ENCODE measurements around the gene NT5DC3. TPM values are rescaled to one million over a fixed set of nuclear protein-coding genes. Genes with fewer than 3 reads are reported as not detected.

The NT5DC3 gene
- 11.0 TPM for total RNA-seq

DNA sequence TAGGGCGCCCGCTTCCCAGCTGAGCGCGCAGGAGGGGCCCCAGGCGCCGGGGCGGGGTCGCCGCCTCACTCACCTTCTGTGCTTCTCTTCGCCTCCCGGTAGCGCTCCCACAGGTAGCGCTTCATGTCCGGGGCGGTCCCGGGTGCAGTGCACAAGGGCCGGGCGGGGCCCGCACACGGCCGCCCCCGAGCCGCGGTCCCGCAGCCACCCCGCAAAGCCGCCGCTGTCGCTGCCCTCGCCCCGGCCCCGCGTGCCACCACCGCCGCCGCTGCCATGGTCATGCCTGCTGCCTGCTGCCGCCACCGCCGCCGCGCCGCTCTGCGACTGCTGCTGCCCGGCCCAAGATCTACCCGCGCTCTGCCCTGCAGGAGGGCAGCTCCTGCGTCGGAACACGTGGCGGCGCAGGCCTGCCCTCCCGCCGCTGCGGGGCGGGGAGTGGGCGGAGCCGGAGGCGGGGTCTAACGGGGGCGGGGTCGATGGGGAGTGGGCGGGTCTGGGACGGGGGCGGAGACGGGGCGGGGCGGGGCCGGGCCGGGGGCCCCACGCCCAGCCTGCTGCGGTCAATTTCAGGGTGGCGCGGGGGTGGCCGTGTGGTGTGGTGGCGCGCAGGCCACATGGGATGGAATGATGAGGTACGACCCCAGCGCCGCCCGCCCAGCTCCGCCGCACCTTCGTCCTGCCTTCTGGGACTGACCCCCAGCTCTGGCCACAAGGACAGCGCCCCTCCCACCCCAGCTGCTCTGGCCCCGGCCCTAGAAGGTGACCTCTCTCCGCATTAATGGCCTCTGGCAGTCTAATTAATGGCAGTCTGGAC is at the start of gene NT5DC3:
Gene NT5DC3 (minus strand): TSS at position 359 of the 814 bp plus-strand sequence. CDS start 78 bp downstream, at position 281.
- DNase-seq (ENCODE audit: low spot score): peak; percentile 89

DNA sequence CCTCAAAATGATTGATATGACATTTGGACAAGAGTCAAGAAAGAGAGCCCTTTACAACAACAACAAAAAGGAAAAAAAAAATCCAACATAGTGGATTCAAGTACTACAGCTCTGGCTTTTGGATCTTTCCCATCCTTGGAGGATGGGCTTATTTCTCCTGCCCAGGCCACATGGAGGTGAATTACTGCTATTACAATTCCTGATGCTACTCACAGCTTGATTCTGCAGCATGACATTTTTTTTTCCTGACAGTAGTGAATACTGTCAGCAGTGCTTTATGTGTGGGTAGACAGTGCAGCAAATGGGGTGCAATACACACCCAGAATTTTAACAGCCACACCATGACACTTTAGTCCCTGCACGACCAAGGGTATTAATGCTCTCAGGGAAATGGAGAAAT is 46.7 kb upstream of the NT5DC3 start:
- DNase-seq (ENCODE audit: low spot score): no peak

DNA sequence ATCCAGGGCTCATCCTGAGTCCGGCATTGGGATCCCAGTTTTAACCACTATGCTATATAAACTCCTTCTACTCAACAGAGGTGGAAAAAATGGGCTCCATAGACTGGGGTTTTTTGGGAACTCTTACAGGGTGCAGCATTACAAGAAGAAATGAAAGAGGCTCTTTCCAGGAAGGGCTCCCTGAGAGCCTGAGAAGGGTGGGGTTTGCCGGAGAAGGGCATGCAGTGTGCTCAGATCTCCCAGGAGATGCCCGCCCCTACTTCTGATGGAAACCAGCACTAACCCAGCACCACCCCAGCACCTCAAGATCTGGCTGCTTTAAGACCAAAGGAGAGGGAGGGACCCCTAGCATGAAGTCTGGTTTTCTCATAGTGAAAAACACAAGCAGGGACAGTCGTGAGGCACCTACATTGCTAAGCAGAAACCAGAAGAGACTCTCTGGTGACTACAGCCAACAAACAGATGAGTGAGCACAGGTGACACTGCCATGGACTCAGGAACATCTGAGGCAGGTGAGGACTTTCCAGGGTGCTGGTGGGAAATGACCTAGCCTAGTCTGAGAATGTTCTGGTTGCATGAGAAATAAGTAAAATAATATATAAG is 45.3 kb upstream of the NT5DC3 start:
- no peak for DNase-seq (ENCODE audit: low spot score)

DNA sequence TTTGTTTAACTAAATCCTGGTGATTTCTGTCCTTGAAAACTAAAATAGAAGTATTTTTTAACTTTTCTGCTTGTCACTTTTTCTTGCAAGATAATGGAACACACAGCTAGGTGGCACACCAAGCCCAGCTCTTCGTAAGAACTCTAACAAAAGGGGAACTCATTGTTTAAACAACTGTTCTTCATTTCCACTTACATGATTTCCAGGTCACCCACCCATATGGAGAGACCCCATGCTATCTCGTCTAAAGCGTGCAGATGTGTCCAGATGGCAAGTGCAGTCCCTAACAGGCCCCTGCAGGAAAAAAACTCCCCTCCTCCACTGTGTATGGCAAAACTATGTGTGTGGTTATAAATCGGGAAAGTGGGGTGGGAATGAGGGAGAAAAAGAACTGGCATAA is 43.3 kb upstream of the NT5DC3 start:
- no peak for DNase-seq (ENCODE audit: low spot score)

DNA sequence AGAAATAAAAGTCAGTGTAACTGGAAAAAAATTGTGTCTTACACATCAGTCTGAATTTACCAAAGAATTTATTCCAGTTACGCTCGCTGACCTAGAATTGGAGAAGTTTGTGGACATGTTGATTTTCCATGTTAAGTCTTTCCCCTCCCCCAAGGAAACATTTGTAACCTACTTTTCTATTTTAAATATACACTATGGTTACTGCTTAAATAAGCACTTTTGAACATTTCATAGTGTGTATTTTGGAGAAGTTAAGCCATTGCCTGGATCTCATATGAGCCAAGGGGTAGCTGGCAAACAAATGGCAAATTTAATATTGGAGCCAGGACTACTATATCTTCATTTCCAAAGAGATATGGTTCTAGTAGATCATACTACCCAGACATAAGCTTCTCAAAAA is 42.9 kb upstream of the NT5DC3 start:
- DNase-seq (ENCODE audit: low spot score): no peak

DNA sequence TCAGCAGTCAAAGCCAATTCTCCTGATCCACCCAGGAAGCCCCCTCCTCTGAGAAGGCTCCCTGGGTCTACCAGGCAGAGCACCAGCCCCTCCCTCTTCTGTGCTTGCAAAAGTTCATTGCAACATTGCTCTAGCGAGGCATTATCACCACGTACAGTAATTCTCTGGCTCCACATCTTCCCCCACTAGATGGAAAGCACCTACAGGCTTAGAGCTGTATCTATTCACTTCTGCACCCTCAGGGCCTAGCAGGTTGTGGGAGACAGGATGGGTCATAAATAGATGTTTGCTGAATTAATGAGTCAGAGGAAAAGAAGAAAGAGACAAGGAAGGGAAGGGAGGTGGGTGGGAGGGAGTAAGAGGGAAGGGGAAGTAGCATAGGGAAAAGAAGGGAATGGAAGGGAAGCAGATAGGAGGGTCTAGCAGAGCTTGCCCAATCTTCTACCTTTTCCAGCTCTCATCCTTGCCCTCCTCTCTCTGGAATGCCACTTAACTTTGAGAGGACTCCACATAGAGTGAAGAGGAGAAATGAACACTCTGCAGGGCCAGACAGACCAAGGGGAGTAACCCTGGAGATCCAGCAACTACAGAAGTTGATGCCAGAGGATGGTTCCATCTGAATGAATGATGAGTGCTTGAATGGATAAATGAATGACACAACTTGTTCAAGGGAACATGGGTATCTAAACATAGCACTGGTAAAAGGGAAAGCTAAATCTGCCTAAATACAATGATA is 42.0 kb upstream of the NT5DC3 start:
- no peak for DNase-seq (ENCODE audit: low spot score)

DNA sequence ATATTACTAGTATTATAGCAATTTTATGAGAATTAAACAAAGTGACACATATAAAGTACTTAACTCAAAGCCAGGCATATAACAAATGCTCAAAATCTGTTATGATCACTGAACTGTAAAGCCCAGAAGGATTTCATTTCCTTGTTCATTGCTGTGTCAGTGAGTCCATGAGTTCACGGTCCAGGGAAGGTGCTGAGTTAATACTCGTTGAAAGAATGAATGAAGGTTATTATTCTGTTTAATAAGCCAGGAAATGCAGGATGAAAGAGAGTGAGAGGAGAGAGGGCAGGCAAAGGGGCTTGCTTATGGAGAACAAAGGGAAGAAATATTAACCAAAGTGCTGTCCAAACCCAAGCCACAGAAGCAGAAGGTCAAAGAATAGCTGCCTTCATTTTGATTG is 40.2 kb upstream of the NT5DC3 start:
- no peak for DNase-seq (ENCODE audit: low spot score)

DNA sequence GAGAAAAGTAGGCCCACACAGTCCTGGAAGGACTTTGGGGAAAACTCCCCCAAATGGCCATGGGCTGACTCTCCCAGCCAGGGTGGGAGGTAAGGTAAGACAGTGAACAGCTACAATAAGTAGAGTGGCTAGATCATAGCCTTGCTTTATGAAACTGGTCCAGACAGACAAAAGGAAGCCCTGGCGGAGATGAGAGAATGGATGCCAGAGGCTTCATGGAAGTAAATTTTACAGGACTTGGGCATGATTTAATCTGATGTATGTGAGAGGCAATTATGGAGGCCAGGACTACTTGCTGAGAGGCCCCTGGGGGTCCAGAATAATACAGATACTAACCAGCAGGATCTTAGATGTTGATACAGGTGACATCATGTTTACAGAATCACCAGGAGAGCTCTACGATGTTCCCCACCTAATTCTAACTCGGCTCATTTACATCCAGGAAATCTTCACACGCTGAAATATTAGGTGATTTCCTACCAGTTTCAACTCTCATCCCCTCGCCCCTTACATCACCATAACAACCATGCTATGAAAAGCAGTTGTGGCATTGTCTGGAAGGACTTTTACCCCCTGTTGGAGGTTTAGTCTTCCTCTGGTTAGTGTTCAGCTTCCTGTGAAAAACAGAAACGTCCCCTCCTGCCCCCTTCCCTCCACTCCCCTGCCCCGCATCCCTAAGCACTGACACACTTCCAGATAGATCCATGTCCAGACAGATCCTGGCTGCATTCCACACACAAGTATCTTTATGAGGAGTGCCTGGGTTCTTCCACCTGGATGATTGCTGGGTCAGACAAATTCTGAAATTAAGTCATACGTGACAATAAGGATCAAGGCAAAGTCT is 39.5 kb upstream of the NT5DC3 start:
- DNase-seq (ENCODE audit: low spot score): no peak

DNA sequence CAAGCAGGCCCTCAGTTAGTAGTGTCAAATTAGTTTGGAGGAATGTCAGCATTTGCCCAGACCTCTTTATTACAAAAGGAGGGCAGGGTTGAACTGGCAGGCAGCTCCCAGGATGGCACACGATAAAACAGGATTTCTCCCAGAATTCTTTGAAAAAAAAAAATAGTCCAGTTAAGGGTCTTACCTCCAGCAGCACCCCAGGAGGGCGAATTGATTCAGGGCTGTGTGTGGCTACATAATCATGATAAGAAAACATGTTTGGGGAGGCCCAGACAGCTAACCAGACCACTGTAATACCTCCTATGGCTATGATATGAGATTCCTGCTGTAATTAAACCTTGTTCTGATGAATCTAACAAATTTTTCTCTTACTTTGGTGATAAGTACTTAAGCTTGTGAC is 38.8 kb upstream of the NT5DC3 start:
- no peak for DNase-seq (ENCODE audit: low spot score)

DNA sequence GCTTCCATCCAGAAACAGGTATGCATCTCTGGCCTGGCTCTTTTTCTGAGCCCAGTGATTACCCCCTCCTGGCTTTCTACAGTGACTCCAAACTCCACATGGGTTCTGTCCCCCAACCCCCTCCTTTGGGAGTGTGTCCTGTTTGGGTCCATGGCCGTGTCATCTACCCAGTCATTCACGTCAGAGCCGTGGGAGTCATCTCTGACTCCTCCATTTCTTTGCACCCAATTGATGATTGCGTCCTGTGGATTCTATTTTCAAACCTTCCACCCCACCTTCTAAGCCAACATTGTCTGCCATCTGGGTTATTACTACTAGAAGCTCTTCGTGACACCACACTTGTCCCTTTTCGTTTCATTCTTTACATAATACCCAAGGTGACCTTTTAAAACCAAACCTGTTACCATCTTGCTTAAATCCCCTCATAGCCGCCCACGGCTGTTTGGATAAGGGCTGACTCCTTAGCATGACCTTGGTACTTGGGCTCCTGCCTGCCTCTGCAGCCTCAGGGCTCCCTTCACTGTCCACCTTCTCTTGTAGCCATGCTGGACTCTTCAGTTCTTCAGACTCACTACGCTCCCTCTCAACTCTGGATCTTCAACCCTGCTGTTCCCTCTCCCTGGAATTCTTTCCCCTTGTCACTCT is 38.1 kb upstream of the NT5DC3 start:
- no peak for DNase-seq (ENCODE audit: low spot score)

DNA sequence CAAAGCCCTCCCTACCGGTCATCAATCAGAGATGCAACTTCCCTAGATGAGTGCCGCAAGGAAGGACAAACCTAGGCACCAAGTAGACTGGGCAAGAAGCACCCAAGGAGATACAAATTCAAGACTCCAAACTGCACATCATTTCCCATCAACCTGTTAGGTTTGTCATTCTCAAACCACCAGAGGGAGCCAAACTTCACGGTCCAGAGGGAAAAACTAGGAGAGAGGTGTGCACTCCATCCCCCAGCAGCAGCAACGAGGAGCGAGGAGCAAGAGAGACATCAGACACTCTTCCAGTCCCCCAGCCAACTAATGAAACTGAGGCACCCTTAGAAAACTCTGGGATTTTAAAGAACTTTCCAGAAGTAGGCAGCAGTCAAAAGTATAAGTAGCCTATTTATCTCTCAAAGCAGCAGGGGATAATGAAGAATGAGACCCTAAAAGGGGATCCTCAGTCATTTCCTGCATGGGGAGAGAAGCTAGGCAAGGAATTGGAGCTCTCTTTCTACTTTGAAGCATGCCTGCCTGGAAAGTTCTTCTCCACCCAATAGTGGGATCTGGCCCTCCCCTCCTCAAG is 37.0 kb upstream of the NT5DC3 start:
- DNase-seq (ENCODE audit: low spot score): peak; percentile 64

DNA sequence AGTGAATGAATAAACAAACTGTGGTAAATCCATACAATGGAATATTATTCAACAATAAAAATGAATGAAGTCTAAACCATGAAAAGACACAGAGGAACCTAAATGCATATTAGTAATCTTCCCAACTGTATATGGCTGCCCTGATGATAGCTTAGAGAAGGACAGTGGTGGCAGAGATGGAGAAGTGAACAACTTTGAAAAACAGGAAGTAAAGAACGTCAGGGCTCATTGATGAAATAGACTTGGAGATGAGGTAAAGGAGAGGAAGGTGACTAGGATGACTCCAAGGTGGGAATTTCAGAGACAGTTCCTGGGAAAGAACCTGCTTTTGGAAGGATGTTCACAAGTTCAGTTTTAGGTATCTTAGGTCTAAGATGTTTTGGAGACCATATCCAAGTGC is 36.3 kb upstream of the NT5DC3 start:
- no peak for DNase-seq (ENCODE audit: low spot score)

DNA sequence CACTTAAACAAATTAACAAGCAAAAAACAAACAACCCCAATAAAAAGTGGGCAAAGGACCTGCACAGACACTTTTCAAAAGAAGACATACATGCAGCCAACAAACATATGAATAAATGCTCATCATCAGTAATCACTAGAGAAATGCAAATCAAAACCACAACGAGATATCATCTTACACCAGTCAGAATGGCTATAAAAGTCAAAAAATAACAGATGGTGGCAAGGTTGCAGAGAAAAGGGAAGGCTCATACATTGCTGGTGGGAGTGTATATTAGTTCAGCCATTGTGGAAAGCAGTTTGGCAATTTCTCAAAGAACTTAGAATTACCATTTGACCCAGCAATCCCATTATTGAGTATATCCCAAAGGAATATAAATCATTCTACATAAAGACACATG is 34.6 kb upstream of the NT5DC3 start:
- DNase-seq (ENCODE audit: low spot score): no peak

DNA sequence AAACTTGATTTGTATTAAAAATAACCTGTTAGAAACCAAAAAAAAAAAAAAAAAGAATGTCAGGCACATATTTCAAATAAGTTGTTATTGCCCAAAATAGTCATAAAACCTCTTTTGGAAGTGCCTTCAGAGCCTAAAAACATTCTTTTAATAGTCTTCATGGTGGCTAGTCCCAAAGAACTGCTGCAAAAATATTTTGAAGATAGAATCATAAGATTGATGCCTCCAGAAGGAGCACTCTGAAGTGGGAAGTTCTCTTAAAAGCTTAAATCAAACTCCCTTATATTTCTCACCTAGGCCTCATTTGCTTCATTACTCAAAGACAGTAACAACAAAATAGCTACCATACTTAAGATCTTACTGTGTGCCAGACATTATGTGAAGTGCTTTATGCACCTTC is 27.2 kb upstream of the NT5DC3 start:
- no peak for DNase-seq (ENCODE audit: low spot score)

DNA sequence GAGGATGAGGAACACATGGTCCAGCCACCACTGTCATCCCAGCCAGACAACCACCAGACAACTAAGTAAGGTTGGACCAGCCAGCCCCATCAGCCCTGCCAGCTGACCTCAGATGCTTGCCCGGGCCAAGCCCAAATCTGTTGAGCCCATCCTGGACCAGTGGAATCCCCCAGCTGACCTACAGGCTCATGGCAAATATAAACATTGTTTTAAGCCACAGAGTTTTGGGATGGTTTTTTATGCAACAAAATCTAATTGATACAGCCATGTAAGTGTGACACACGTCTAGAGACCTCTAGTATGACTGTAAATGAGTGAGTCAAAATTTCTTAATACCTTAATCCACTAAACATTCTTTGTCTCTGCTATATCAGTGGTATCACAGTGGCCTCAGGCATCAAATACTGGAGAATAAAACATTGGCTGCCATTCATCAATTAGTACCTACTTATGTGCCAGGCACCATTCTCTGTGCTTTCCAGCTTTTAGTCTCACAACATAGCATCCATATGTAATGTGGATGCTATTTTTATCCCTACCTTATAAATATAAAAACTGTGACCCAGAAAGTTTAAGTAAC is 24.2 kb upstream of the NT5DC3 start:
- no peak for DNase-seq (ENCODE audit: low spot score)

DNA sequence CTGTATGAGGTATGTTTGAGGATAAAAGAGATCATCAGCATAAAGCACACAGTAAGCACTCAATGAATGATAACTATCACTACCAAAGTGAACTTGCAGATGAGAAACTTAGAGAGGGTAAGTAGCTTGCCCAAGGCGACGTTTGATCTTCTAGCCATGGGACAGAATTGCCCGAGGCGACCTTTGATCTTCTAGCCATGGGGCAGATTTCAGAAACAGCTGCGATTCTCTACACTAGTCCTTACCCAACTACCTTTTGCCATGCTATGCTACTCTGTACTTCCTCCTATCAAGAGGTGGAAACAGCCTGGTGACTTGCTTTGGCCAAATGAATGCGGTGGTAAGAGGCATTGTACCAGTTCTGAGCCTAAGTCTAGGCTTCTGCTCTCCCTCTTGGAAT is 23.7 kb upstream of the NT5DC3 start:
- no peak for DNase-seq (ENCODE audit: low spot score)

DNA sequence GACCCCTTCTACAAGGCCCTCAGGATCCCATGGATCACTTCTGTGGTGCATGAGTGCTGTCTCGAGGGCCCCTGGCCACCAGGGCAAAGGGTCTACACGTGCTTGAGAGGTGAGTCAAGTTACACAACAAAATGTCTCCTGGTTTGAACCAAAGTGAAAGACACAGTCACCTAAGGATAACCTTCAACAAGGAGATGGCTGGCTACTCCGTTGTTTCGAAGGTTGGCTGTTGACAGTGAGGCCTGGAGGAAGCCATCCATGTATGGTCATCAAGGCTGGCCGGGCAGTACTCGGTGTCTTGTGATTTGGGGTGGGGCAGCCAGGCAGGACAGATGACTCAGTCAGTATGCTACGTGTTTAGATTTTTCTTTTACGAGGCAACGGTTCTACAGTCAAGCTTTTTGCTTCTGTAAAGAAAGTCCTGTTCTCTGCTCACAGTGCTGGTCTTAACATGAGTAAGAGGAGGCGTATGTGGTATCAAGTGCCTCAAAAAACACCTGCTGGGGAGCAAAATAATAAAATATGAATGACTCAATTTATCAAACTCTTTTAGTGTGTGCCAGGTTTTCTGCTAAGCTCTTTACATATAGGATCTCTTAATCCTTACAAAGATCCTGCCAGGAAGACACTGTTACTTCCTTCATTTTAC is 18.0 kb upstream of the NT5DC3 start:
- DNase-seq (ENCODE audit: low spot score): peak; percentile 87

DNA sequence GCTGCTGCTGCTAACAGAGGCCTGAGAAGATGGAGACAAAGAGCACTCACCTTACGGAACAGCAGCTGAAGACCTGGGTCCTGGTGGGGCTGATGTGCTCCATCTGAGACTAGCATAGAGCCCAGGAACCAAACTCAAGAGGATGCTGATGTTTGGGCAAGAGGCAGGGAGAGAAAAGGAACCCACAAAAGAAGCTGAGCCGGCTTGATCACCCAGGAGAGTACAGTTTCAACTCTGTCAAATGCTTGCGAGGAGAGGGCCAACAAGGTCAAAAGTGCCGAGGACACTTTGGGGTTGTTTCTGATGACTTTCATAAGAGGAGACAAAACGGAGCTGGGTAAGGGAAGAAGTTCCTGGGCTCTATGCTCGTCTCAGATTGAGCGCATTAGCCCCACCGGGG is 17.3 kb upstream of the NT5DC3 start:
- DNase-seq (ENCODE audit: low spot score): no peak

DNA sequence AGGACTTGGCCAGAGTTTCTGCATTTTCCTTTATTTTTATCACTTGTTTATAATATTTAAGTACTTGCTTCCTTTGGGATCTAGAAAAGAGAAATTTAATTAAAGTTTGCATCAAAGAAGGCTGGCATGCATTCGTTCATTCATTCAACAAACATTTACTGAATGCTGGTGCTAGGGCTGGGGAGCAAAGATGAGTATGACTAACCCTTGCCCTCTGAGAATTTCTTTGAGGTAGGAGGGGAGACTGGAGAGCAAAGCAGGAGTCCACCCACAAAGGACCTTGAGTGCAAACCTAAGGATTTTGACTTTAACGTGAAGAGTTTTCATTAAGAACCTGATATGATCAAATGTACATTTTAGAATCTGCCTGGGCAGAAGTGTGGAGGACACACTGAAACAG is 16.1 kb upstream of the NT5DC3 start:
- DNase-seq (ENCODE audit: low spot score): no peak

Measured in ureter (tissue), 1 donor.